DND-41 (cell line): ENCODE data around the gene MXD3.

Source experiments
- EZH2 ChIP-seq: IDR thresholded peaks from 3 replicates; pipeline ENCODE4 v1.6.1; 2012; ENCODE audit warnings: borderline replicate concordance, low read depth, mild to moderate bottlenecking, moderate library complexity, low read length, inconsistent platforms; ENCODE audit not compliant: severe bottlenecking
- TF ChIP-seq, protein P1 (sequence below): IDR thresholded peaks from 2 replicates; pipeline ENCODE4 v1.5.1; 2012; ENCODE audit warnings: borderline replicate concordance, low read length, moderate library complexity, mild to moderate bottlenecking; ENCODE audit not compliant: poor library complexity, severe bottlenecking; ENCODE audit errors: extremely low read depth

DNA sequence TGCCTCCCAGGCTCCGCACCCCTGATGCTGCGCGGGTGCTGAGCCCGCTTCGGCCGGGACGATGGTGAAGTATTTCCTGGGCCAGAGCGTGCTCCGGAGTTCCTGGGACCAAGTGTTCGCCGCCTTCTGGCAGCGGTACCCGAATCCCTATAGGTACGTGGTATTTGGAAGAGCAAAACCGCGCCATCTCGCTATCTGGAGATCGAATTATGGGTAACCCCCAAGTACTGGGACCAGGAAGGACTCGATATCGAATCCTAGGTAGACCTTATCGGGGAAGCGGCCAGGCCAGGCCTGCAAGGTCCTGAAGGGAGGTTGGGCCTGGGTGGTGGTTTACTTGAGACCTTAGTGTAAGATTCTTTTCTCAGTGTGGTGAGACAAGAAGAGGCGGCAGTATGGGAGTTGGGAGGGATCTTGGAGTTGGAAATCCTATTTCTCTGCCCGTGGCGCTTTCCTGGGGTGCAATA is 7.7 kb downstream of the MXD3 start:
- TF ChIP-seq, protein P1, sequence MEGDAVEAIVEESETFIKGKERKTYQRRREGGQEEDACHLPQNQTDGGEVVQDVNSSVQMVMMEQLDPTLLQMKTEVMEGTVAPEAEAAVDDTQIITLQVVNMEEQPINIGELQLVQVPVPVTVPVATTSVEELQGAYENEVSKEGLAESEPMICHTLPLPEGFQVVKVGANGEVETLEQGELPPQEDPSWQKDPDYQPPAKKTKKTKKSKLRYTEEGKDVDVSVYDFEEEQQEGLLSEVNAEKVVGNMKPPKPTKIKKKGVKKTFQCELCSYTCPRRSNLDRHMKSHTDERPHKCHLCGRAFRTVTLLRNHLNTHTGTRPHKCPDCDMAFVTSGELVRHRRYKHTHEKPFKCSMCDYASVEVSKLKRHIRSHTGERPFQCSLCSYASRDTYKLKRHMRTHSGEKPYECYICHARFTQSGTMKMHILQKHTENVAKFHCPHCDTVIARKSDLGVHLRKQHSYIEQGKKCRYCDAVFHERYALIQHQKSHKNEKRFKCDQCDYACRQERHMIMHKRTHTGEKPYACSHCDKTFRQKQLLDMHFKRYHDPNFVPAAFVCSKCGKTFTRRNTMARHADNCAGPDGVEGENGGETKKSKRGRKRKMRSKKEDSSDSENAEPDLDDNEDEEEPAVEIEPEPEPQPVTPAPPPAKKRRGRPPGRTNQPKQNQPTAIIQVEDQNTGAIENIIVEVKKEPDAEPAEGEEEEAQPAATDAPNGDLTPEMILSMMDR, result no peak
- no peak for TF ChIP-seq EZH2
